Mesothelial cell of epicardium (in vitro differentiated cells): Measurements from ENCODE around the gene SPNS3. TPM values are rescaled to one million over a fixed set of nuclear protein-coding genes. Genes with fewer than 3 reads are reported as not detected.
A peak's percentile ranks its signal among the peaks of the same experiment; 100 is the strongest.

Experiments
- DNase-seq, 2 experiments: peaks; one replicate each; pipeline ENCODE4 v3.0.0; 2021; ENCODE audit warnings: low spot score in 2 of 2; ENCODE audit not compliant: unreplicated experiment in 2 of 2
- H3K27ac Mint-ChIP-seq: 2 replicates; pipeline ENCODE4 v1.8.0; 2021; ENCODE audit warnings: mixed read lengths
- H3K27me3 Mint-ChIP-seq: 2 replicates; pipeline ENCODE4 v1.8.0; 2021; ENCODE audit warnings: low read depth, mixed read lengths
- H3K36me3 Mint-ChIP-seq: 2 replicates; pipeline ENCODE4 v1.8.0; 2021; ENCODE audit warnings: mixed read lengths
- H3K4me1 Mint-ChIP-seq: 2 replicates; pipeline ENCODE4 v1.8.0; 2021; ENCODE audit warnings: mixed read lengths
- H3K4me3 Mint-ChIP-seq: 2 replicates; pipeline ENCODE4 v1.8.0; 2021; ENCODE audit warnings: mild to moderate bottlenecking, moderate library complexity, mixed read lengths
- H3K9me3 Mint-ChIP-seq: 2 replicates; pipeline ENCODE4 v1.8.0; 2021; ENCODE audit warnings: mixed read lengths
- CTCF ChIP-seq: fragments of 200-600 bp; sonication (generic); IDR thresholded peaks from one replicate; pipeline ENCODE4 v1.5.0; 2021; ENCODE audit warnings: antibody characterized with exemption; ENCODE audit not compliant: unreplicated experiment
- total RNA-seq: library from RNA; stranded (reverse); gene quantifications from 3 replicates; pipeline ENCODE4 v1.2.1, GENCODE V29; 2021

The SPNS3 gene
- total RNA-seq, 1 donor from 2014 or later = not detected

- Mint-ChIP-seq H3K27me3 (no peaks in the 10 kb centered on the region), H3K36me3 (no peaks in the 10 kb centered on the region), H3K9me3 (no peaks in the 10 kb centered on the region), H3K4me1 (peaks cover 23% of the 10 kb centered on the region), H3K27ac (no peak overlapping the region), H3K4me3 (no peak overlapping the region)
- no peak for DNase-seq
- no peak for TF ChIP-seq CTCF
These were observed 53.6 kb downstream of the SPNS3 start for GRCh38 chr17:4487296-4487695.

- Mint-ChIP-seq H3K36me3 (no peaks in the 10 kb centered on the region), H3K4me3 (no peak overlapping the region), H3K9me3 (no peaks in the 10 kb centered on the region), H3K27ac (no peak overlapping the region), H3K4me1 (peaks cover 20% of the 10 kb centered on the region), H3K27me3 (no peaks in the 10 kb centered on the region)
- DNase-seq = no peak
- no peak for TF ChIP-seq CTCF
These were observed 54.3 kb downstream of the SPNS3 start for GRCh38 chr17:4487820-4488716.

- H3K4me1 Mint-ChIP-seq = peaks cover 16% of the 10 kb centered on the region
- no peak overlapping the region for H3K4me3 Mint-ChIP-seq
- TF ChIP-seq CTCF = no peak
- no peak for DNase-seq
- no peaks in the 10 kb centered on the region for H3K9me3 Mint-ChIP-seq
- H3K36me3 Mint-ChIP-seq = no peaks in the 10 kb centered on the region
- H3K27me3 Mint-ChIP-seq = no peaks in the 10 kb centered on the region
- H3K27ac Mint-ChIP-seq = no peak overlapping the region
These were observed 55.4 kb downstream of the SPNS3 start for GRCh38 chr17:4488989-4489595.

- Mint-ChIP-seq H3K27ac (peak overlapping the region; percentile 18), H3K4me3 (no peak overlapping the region), H3K36me3 (no peaks in the 10 kb centered on the region), H3K9me3 (no peaks in the 10 kb centered on the region), H3K27me3 (no peaks in the 10 kb centered on the region), H3K4me1 (peaks cover 16% of the 10 kb centered on the region)
- no peak for DNase-seq
- no peak for TF ChIP-seq CTCF
These were observed 56.4 kb downstream of the SPNS3 start for GRCh38 chr17:4490109-4490591.

GRCh38 chr17:4490637-4491061 lies 56.9 kb downstream of the SPNS3 start:
- peaks cover 16% of the 10 kb centered on the region for H3K4me1 Mint-ChIP-seq
- no peaks in the 10 kb centered on the region for H3K36me3 Mint-ChIP-seq
- TF ChIP-seq CTCF = no peak
- H3K27me3 Mint-ChIP-seq = no peaks in the 10 kb centered on the region
- DNase-seq = no peak
- no peaks in the 10 kb centered on the region for H3K9me3 Mint-ChIP-seq
- no peak overlapping the region for H3K4me3 Mint-ChIP-seq
- H3K27ac Mint-ChIP-seq = peak overlapping the region; percentile 18
